ENCODE results near the gene SLC44A1.

The SLC44A1 gene

GRCh38 chr9:105457560-105458294, 213.3 kb downstream of the SLC44A1 start:
- no peak overlapping the region for H3K4me3 ChIP-seq (ENCODE audit: low read depth, low read length)

GRCh38 chr9:105458404-105458803, 214.0 kb downstream of the SLC44A1 start:
- no peak overlapping the region for H3K4me3 ChIP-seq (ENCODE audit: low read depth, low read length)

GRCh38 chr9:105459336-105459735, 214.9 kb downstream of the SLC44A1 start:
- no peak overlapping the region for H3K4me3 ChIP-seq (ENCODE audit: low read depth, low read length)

- H3K4me3 ChIP-seq (ENCODE audit: low read depth, low read length), result no peak overlapping the region
Observed at GRCh38 chr9:105466898-105467455, 222.5 kb downstream of the SLC44A1 start.

GRCh38 chr9:105468875-105469274, 224.4 kb downstream of the SLC44A1 start:
- H3K4me3 ChIP-seq (ENCODE audit: low read depth, low read length), result no peak overlapping the region

- no peak overlapping the region for H3K4me3 ChIP-seq (ENCODE audit: low read depth, low read length)
Observed at GRCh38 chr9:105473221-105473620, 228.8 kb downstream of the SLC44A1 start.

- H3K4me3 ChIP-seq (ENCODE audit: low read depth, low read length), result no peak overlapping the region
Observed at GRCh38 chr9:105475302-105475701, 230.9 kb downstream of the SLC44A1 start.

GRCh38 chr9:105479846-105480245, 235.4 kb downstream of the SLC44A1 start:
- no peak overlapping the region for H3K4me3 ChIP-seq (ENCODE audit: low read depth, low read length)

GRCh38 chr9:105483618-105484017, 239.2 kb downstream of the SLC44A1 start:
- H3K4me3 ChIP-seq (ENCODE audit: low read depth, low read length), result no peak overlapping the region

GRCh38 chr9:105484226-105484625, 239.8 kb downstream of the SLC44A1 start:
- no peak overlapping the region for H3K4me3 ChIP-seq (ENCODE audit: low read depth, low read length)

- no peak overlapping the region for H3K4me3 ChIP-seq (ENCODE audit: low read depth, low read length)
Observed at GRCh38 chr9:105485131-105485530, 240.7 kb downstream of the SLC44A1 start.

Measured in iPS-11a (cell line).